GM19452 (cell line): Measurements from ENCODE around the gene TEX47.

ENCODE experiments used
- ATAC-seq: cut with Tn5 transposase; IDR thresholded peaks from one replicate; pipeline ENCODE4 v1.9.1; 2021; ENCODE audit not compliant: unreplicated experiment

TEX47 gene

GRCh38 chr7:88756802-88757201 is 38.7 kb downstream of the TEX47 start:
- ATAC-seq, result no peak

GRCh38 chr7:88746126-88746525 is 49.4 kb downstream of the TEX47 start:
- no peak for ATAC-seq
